Cerebellar nuclear complex (tissue), 1 donor: ENCODE measurements around the gene RABGAP1.
"Not testable (repeated sequence)": the region's sequence is repeated elsewhere in the genome, so short reads cannot be mapped to it uniquely, and the experiment has no call there.

Experiments
- DNase-seq, 2 experiments: peaks; one replicate each; lab custom pipeline; 2025; lab: John Stamatoyannopoulos, UW

Gene RABGAP1

GRCh38 chr9:122940749-122941581 is at the start of gene RABGAP1:
Gene RABGAP1 (plus strand): TSS chr9:122941020. CDS start chr9:122957060, 16,040 bp downstream.
- peak; percentile 75 to 95 for DNase-seq

GRCh38 chr9:122897969-122898368 is 42.9 kb upstream of the RABGAP1 start:
- DNase-seq = no peak

DNA sequence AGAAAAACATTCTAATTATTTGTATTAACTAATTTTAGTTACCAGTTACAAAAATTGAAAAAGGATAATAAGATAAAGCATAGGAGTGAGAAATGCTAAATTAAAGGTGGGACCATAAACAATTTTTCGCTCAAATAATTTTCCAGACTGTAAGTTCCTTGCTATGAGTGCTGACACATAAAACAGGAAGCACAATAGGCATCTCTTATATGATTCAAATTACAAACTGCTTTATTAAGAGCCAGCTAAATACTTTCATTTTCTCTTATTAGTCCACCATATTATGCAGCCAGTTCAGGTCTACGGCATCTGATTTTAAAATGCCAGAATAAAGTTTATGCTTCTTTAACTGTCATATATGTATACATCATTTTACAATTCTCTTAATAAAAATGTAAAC is 40.0 kb upstream of the RABGAP1 start:
- DNase-seq = no peak

DNA sequence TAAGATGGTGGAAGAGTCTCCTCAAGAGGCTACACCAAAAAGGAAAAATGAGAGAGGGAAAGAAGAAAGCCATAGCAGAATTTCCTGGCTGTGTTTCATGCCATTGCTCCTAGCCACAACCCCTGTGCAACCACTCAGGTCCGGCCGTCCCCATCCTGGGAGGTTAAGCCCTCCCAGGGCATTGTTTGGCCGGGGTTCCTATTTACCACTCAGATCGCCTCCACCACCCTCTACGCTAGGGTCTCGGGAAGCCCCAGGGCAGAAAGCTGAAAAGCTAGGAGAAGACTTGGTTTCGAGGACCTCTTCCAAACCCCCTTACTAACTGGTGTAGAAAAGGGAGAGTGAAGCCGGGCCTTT is 36.4 kb upstream of the RABGAP1 start:
- DNase-seq = no peak

DNA sequence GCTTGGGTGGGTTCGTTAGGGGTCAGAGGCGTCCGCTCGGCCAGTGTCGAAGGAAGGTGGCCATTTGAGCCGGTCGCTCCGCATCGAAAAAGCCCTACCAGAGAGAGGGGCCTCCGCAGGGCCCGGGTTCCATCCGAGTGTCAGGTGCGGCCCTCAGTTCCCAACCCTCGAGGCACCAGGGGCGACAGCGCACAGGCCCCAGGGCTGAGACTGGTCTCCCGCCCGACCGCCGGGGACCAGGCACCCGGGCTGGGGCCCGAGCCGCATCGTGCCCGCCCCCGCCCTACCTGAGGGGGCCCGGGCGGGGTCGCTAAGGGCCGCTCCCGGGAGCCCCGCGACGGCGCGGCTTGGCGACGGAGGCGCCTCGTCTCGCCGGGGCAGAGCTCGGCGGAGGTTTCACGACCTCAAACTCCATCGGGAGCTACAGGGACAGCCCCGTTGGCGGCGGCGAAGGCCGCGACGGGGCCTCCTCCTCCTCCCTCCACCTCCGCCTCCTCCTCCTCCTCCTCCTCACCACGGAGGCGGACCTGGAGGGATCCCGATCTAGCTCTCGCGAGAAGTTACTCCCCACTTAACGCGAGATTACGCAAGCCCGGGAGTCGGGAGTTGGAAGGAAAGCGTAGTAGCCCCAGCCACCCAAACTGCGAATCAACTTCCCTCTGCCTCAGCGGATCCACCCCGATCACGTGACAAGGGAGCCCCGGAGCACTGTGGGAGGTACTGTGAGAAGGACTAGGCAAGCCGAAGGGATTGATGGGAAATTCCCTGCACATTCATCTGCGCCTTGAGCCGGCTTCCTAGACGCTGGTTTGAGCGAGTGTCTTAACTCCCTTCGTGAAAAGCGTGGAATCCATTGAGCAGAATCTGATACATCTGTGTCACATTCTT is 35.8 kb upstream of the RABGAP1 start, which contains the start of gene RC3H2:
Gene RC3H2, minus strand, starts transcription at position 537 of the 888 bp plus-strand sequence. CDS start 7,850 bp downstream, outside the sequence.
- peak; percentile 98 to 100 for DNase-seq

DNA sequence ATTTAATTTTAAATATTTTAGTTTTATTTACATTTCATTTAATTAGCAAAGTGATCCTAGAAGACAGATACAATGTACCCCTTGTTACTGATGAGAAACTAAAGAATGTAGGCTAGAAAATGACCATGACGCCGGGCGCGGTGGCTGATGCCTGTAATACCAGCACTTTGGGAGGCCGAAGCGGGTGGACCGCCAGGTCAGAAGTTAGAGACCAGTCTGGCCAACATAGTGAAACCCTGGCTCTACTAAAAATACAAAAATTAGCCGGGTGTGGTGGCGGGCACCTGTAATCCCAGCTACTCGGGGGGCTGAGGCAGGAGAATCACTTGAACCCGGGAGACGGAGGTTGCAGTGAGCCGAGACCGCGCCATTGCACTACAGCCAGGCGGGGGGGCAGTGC is 34.7 kb upstream of the RABGAP1 start:
- not testable (repeated sequence) for DNase-seq

DNA sequence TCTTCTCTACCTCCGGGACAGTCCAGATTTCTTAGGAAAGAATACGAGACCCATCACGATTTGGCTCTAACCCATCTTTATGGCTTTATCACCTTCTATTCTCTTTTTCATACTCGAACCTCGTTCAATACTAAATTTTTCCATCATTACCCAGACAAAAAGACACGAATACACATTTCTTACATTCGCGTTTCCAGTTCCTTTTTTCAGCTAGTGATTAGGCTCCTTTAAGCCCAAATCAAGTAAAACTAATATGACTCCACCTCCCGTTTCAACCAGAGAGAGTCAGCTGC is 28.2 kb upstream of the RABGAP1 start:
- no peak for DNase-seq

- DNase-seq = peak; percentile 18 to 38
Measured at GRCh38 chr9:122912964-122913673, 27.7 kb upstream of the RABGAP1 start, which contains the start of gene ZBTB6. Gene ZBTB6 (minus strand): TSS chr9:122913323. CDS start chr9:122912072, 1,251 bp downstream.

DNA sequence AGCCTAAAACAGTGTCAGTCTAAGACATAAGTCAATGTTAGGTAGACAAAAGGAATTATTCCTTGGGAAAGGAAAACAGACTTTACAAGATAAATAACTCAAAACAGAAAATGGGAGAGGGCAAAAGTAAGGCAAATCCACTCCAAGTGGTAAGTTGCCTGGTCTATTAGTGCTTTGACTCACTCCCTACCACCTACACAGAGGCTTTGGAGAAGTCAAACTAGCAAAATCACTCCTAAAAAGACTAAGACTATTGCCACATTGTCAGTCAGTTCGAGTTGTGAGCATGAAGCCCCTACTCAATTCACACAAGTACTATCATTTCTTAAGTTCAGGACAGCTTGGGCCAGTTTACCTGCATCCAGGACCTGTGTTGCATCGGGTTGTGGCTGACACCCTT is 22.5 kb upstream of the RABGAP1 start:
- DNase-seq = no peak

DNA sequence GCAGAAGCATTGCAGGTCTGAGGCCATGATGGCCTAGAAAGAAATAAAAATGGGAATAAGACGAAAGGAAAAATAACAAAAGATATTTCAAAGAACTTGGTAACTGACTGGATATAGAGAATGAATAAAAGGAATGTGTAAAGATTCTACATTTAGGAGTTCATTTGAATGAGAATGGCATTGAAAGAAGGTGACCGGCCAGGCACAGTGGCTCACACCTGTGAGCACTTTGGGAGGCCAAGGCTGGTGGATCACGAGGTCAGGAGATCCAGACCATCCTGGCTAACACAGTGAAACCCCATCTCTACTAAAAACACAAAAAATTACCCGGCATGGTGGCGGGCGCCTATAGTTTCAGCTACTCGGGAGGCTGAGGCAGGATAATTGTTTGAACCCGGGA is 18.1 kb upstream of the RABGAP1 start:
- DNase-seq = no peak

GRCh38 chr9:122923947-122924346 is 16.9 kb upstream of the RABGAP1 start:
- DNase-seq = no peak

GRCh38 chr9:122929796-122930354 is 10.9 kb upstream of the RABGAP1 start:
- no peak for DNase-seq

DNA sequence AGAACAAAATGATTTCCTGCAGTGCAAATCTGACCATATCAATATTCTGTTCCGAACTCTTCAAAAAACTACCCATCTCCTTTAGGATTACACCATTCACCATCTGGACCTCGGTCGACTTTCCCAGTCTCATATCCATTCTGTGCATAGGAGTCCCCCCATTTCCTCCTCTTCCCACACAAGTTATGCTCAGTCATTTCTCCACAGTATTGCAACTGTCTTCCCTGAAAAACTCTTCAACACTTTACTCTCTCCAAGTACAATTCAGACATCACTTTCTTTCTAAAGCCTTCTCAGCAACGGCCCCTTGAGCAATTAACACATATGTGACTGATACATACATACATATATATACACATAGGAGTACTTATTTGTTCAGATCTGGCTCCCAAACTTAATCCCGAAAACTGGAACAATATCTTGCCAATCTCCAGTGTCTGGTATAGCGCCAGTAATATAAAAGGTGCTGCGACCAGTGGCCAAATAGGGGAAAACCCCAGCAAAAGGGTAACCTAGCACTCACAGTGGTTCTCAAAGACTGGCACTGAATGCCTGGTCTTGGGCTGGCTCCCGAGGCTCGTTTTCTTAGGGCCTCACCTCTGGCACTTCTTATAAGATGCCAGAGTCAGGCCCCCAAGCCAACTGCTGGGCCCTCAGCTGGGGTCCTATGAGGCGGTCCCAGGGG is 10.1 kb upstream of the RABGAP1 start:
- DNase-seq = no peak

DNA sequence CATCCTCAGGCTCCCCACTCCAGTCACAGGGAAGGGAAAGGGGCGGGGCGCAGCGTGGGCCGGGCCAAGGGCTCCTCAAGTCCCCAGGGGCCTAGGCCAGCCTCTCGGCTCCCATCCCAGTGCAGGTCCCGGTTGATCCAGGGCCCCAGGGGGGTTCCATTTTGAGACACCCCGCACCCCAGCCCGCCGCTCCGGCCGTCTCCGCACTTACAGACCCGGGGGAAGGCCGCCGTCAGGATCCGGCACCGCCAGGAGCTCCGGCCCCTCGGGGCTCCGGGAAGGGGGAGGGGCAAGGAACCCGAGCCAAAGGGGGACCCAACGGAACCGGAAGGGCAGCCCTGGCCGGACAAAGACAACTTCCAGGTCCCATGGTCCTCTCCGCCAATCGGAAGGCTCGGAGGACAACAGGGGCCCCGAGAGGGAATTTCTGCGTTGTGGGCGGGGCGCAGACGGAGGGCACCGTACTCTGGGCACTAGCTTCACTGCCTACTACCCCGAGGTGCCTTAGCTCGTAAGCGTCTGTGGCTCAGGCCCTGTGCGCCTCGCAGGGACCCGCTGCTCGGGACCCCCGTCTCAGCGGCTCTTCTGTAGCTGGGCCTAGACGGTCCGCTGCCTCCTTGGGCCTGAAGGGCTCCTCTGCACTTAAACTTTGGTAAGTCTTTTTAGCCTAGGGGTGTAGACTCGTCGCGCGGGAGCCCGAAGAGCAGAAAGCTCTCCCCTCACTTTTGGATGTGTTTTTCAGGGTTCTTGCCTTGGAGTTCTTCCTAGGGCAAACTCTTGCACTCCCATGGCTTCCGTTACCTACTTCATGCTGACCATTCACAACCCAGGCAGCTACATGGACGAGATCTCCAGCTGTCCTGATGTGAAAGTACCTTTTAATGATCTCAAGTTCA is 9.3 kb upstream of the RABGAP1 start, which contains the start of gene ZBTB26:
Gene ZBTB26, minus strand, starts transcription at position 287 of the 896 bp plus-strand sequence. CDS start 11,578 bp downstream, outside the sequence.
- peak; percentile 48 to 78 for DNase-seq

GRCh38 chr9:122936464-122936863 is 4.4 kb upstream of the RABGAP1 start:
- DNase-seq = no peak

- DNase-seq = no peak
Measured at GRCh38 chr9:122936883-122937282, 3.9 kb upstream of the RABGAP1 start.

DNA sequence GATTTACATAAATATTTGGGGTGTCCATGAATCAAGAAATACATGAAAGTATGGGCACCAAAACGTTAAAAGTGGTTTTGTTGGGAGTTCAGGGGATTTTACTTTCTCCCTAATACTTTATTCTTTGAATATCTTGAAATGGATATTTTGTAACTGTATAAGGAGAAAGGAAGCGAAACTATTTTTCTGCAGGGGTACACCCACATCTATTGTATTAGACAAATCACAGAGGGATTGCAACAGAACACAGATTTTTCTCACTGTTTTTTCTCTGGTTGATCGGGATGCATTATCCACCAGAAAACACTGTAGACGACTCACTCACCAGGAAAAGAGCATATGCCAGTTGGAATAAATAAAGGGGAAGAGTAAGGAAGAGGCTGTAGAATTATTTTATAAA is 1.2 kb upstream of the RABGAP1 start:
- DNase-seq = no peak

GRCh38 chr9:122940454-122940748 is 419 bp upstream of the RABGAP1 start:
- DNase-seq = no peak

GRCh38 chr9:122941582-122942234 is 888 bp downstream of the RABGAP1 start:
- no peak for DNase-seq
